HG03196 (cell line): ENCODE measurements around the gene NSD2.
"Not testable (repeated sequence)": the region's sequence is repeated elsewhere in the genome, so short reads cannot be mapped to it uniquely, and the experiment has no call there.

Experiments used
- ATAC-seq: cut with Tn5 transposase; IDR thresholded peaks from one replicate; pipeline ENCODE4 v1.9.1; 2021; ENCODE audit not compliant: unreplicated experiment

Gene NSD2

DNA sequence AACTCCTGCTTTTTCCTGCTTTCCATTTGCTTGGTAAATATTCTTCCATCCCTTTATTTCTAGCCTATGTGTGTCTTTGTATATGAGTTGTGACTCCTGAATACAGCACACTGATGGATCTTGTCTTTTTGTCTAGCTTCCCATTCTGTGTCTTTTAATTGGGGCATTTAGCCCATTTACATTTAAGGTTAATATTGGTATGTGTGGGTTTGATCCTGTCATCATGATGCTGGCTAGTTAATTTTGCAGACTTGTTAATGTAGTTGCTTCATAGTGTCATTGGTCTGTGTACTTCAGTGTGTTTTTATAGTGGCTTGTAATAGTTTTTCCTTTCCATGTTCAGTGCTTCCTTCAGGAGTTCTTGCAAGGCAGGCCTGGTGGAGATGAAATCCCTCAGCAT is 160.0 kb downstream of the NSD2 start:
- not testable (repeated sequence) for ATAC-seq
